PC-9 (cell line): ENCODE results near the gene NCKIPSD.

Source experiments
- EZH2 ChIP-seq: fragments of 200-600 bp; sonication (generic); IDR thresholded peaks from 2 replicates; pipeline ENCODE4 v1.8.0; 2017; ENCODE audit warnings: antibody characterized with exemption, low read depth
- TF ChIP-seq, protein P1 (sequence below): fragments of 200-600 bp; sonication (generic); conservative IDR thresholded peaks from 2 replicates; pipeline ENCODE4 v1.6.1; 2017; ENCODE audit warnings: mixed run types, antibody characterized with exemption, mild to moderate bottlenecking, moderate library complexity

DNA sequence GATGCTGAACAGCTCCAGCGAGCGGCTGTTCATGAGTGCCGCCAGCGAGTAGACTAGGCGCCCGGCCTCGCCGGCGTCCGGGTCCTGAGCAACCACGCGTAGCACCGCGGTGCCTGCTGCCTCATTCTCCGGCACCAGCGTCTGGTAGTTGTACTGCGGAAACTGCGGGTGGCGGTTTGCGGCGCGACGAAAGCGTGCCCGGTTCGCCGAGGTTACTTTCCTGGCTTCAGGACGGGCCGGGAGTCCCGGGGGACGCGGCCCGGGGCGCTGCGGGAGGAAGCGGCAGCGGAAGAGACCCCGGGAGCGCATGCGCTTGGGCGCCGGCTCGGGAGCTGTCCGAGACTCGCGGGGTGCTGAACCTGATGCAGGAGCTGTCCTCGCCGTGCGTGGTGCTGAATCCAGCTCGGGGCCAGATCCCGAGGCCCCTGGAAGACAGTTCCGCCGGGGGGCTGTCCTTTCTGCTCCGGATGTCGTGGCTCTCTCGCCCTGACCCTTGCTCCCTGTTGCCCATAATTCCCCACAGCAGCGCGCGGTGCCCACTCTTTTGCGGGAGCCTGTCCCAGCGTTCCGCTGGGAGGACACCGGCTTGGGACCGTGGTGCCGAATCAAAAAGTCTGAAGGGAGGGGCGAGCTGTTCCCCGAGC is 24.1 kb downstream of the NCKIPSD start:
- TF ChIP-seq, protein P1, sequence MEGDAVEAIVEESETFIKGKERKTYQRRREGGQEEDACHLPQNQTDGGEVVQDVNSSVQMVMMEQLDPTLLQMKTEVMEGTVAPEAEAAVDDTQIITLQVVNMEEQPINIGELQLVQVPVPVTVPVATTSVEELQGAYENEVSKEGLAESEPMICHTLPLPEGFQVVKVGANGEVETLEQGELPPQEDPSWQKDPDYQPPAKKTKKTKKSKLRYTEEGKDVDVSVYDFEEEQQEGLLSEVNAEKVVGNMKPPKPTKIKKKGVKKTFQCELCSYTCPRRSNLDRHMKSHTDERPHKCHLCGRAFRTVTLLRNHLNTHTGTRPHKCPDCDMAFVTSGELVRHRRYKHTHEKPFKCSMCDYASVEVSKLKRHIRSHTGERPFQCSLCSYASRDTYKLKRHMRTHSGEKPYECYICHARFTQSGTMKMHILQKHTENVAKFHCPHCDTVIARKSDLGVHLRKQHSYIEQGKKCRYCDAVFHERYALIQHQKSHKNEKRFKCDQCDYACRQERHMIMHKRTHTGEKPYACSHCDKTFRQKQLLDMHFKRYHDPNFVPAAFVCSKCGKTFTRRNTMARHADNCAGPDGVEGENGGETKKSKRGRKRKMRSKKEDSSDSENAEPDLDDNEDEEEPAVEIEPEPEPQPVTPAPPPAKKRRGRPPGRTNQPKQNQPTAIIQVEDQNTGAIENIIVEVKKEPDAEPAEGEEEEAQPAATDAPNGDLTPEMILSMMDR, result no peak
- no peak for TF ChIP-seq EZH2
